NCI-H748 (cell line): Measurements from ENCODE around the gene SERINC2.

Source experiments
- DNase-seq: peaks from one replicate; lab custom pipeline; 2025; ENCODE audit not compliant: unreplicated experiment; lab: John Stamatoyannopoulos, UW

The SERINC2 gene

DNA sequence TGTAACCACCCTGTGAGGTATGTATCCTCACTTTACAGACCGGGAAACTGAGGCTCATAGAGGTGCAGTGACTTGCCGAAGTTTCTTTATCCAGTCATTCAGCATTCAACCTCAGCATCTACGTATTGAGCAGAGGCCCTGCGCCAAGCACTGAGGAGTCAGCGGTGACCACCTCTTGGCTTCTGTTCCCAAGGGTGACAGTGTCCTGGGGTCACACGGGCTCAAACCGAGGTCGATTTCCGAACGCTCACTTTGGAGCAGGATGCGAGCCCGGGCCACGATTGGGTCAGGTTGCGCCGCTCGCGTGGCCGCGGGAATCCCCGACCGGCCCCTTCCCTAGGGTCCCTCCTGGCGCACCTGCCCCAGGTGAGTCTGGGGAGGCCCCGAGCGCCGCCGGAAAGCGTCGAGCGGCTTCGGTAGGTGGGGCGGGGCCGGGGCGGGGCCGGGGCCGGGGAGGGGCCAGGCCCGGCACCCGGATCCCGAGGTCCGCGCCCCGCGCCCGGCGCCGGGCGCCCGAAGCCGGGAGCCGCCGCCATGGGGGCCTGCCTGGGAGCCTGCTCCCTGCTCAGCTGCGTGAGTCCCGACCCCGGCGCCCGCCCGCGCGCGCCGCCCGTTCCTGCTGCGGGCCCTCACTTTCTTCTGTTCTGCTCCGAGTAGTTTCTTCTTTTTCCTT lies at the start of gene SERINC2:
Gene SERINC2 (plus strand): TSS at position 482 of the 673 bp plus-strand sequence. CDS start 53 bp downstream, at position 535.
- DNase-seq = peak; percentile 64

DNA sequence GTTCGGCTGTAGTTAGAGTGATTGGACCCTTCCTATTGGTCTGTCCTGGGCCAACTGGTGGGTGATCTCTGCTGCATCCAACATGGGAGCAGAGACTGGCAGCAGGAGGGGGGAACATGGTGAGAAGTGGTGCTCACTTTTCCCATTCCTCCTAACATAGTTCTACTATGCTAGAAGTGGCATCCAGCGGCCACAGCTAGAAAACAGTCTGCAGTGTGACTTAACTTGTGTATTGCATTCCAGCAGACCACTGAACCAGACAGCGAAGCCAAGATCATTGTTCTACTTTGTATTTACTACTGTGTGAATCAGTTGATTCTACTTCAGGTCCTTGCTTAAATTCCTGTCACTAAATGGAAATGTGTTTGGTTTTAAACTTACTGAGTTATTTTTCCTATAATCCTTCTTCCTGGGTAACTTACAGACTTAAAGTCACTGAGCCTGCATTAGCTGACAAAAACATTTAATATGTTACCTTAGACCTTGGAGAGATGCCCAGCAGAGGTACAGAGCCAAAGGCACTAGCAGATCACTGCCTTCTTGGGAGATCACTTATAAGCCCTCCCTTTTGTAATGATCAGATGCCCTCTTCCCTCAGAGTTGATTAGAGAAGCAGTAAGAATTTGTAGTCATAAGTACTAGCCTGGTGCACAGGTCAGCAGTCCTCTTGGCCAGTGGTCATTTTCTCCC lies 48.3 kb upstream of the SERINC2 start:
- no peak for DNase-seq

DNA sequence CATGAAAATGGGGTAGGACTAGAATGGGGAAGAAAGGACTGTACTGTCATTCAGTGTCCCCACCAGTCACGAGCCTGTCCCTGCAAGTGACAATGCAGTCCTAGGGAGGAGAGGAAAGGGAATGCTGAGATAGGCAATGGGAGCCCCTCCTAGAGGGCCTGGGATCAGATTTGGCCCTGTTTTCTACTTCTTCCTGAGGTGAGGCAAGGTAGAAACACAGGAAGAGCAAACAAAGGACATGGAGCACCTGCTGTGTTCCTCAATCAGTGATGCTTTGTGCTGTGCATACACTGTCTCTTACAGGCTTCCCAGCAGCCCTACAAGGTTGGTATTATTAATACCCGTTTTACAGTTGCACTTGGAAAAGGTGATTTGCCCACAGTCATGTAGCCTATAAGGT lies 46.2 kb upstream of the SERINC2 start:
- peak; percentile 60 for DNase-seq

DNA sequence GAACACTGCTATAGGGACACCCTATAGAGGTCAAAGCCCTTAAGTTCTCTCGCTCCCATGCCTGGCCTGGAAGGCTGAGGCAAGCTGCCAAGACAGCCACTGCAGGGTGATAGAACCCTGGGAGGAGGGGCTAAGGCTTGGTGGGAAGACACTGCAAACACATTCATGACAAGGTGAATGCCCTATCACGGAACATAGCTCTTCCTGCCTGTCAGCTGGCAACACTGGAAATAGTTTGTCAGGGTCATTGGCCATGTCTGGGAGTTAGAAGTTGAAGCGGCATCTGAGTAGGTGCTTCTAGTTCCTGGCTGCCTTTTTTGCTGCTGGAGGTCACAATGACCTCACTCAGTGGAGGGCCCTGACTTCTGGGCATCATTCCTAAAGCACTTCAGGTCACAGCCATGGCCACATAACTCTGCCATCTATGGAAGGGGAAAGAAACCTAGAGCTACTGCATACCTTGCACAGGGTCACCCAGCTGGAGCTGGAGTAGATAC lies 44.4 kb upstream of the SERINC2 start:
- no peak for DNase-seq

DNA sequence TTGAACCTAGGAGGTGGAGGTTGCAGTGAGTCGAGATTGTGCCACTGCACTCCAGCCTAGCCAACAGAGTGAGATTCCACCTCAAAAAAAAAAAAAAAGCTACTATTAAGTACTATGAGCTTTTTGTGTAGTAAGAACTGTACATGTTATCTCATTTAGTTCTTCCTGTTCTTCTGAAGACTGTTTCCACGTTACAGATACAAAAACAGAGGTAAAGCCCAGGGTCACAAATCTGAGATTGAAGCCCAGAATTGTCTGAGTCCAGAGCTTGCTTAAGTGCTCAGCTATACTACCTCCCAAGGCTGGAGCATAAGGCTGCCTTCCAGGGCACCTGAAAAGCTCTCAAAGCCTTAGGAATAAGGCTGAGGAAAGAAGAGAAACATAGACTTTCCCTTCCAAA lies 43.0 kb upstream of the SERINC2 start:
- DNase-seq = no peak

DNA sequence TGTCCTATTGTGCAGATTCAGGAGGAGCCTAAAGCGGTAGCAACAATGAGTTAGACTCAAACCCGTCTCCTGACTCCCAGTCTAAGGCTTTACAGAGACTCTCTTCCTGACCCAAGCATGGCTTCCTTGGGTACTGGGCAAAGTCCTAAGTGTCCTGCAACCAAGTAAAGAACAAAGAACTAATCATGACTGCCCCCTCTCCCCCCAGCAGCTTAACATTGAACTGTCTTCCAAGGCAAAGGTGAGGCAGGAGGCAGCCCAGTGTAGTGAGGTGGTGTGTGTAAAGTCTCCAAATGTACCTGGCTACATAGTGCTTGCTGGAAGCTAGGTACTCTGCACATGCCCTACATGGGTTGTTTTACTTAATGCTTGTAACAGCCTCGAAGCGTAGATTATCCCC lies 42.4 kb upstream of the SERINC2 start:
- DNase-seq = no peak

DNA sequence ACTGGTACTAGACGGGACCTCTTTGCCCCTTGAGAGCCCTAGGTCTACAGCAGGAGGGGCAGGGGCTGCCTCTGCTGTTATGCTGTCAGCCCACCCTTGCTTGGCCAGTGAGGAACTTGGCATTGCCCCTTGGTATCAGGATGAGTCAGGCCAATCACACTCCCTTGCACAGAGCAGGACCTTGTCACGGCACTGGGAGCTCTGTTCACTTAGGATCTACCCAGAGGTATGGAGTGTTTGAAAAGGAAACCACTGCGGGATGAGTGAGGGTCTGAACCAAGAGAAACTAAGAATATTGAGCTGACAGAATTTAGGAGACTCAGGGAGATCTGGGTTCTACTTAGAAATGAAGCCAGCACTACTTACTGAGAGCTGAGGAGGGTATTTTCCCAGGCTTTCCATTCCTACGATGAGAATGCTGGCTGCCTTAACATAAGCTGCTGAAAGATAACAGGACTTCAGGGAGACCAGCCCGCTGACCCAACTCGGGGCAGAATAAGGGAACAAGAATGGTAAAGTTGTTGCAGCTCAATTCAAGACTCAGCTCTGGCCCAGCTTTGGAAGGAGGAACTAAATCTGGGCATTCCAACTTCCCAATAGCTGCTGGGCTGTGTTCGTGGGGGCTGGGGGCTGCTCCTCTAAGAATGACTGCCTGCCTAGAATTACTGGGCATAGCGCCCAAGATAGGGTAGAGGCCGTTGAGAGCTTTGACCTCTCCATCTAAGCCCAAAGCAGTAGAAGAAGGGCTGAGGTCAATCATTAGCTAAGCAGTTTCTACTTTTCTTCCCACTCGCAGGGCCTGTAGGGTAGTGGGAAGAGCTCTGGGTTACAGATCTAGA lies 41.7 kb upstream of the SERINC2 start:
- no peak for DNase-seq

DNA sequence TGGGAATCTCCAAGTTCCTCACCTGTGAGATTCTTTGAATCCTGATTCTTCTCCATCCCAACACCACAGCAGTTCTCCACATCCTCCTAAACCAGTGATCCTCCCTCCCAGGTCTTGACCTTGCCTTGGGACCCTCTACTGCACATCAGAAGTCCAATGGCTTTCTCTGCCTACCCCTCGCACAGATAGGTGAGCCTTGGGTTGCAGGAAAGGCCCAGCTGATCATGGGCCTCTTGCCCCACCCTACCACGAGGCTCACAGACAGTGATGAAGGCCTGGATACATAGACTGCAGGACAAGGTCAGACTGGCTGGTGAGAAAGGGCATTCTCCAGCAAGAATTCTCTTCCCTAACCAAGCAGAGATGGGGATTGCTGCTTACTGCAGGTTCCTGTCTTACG lies 41.0 kb upstream of the SERINC2 start:
- DNase-seq = no peak

DNA sequence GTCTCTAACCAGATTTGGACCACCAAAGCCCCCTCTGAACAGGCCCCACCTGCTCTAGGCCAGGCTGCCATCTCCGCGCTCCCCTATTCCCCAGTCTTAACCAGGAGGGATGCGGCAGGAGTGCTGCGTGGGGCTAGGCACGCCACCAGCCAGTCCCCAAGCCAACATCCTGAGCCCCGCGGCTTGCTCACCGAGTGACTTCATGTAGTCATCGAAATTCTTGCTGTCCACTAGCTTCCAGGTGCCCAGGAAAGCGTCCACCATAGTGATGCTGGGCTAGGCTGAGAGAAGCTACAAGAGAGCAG lies 40.3 kb upstream of the SERINC2 start:
- no peak for DNase-seq

DNA sequence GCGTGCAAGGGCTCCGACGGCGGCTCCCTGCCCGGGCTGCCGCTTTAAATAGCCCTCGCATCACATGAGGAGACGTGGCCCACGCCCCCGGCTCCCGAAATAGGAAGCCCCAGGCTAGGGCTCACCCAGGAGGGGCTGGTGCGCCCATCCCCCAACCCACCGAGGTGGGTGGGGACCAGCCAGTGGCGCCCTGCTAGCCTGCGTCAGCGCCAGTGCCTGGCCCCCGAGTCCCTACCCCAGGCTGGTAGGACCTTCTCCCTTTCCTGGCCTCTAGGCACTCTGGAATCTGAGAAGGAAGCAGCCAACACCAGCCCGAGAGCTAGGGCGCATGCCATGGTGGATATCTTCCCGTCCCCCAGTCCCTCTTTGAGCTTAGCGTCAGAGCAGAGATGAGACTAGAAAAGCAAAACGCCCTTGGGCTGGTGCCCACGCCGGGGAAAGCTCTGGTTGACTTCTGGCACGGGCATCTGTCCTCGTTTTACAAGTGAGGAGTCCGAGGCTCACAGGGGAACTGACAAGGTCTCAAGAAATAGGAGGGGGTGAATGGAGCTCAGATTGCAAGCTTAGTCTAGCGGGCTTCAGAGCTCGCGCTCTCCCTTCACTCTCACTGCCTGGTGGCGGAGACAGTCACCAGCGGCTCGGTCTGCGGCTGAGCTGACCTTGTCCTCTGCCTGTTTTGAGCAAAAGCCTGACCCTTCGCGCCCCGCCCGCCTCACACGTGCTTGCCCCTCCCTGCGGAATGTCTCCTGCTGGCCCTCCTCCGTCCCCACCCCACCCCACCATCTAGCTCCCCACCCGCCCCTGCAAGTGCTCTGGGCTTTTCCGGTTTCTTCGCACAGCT lies 39.7 kb upstream of the SERINC2 start, which contains the start of gene FABP3:
Gene FABP3 (minus strand): TSS at position 21 of the 841 bp plus-strand sequence. CDS start 62 bp downstream, outside the sequence.
- DNase-seq = peak; percentile 46

DNA sequence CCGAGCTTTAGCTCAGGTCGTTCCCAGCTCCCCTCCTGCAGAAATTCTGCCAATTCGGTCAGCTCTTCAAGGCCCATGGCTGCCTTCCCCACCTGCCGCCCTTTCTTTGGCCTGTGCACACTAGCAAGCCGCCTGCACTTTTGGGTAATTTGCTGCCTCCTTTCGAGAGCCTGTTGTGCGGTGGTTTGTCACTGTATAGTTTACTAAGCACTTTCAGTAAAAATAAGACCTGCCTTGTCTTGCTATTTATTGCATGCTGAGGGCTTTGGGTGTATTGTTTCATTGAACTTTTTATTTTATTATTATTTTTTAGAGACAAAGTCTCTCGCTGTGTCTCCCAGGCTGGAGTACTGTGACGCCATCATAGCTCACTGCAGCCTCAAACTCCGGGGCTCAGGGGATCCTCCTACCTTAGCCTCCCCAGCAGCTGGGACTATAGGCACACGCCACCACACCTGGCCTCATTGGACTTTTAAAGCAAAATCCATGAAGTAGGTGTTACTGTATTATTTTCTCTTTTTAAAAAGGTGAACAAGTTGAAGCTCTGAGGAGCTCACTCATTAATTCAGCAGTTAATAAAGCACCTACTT lies 39.0 kb upstream of the SERINC2 start:
- DNase-seq = no peak

DNA sequence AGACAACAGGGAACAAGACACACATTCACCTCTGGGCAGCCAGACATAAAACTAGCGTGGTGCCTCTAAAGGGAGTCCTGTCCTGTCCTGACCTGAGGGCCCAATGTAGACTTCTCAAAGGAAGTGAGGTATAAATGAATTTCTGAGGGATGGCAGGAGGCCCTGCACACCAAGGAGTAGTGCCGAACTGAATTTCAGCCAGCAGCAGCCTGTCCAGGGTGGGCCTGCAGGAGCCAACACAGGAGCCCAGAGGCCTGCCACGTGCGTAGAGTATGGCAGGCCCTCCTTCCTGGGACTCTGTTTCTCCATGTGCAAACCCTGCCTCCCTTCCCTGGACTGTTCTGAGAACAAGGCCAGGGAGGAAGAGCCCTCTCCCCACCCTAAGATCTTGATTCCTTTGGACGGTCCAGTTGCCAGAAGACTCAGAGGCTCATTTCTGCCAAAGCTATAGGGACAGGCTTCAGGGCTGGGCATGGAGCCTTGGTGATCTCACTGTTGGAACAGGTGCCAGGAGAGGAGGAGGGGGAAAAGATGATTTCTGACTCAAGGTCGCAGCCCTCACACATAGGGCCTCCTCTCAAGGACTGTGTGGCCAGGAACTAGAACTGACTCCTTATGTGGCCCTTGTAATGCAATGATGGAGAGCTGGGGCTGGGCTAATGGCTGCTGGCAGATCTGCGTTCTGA lies 38.4 kb upstream of the SERINC2 start:
- DNase-seq = no peak

DNA sequence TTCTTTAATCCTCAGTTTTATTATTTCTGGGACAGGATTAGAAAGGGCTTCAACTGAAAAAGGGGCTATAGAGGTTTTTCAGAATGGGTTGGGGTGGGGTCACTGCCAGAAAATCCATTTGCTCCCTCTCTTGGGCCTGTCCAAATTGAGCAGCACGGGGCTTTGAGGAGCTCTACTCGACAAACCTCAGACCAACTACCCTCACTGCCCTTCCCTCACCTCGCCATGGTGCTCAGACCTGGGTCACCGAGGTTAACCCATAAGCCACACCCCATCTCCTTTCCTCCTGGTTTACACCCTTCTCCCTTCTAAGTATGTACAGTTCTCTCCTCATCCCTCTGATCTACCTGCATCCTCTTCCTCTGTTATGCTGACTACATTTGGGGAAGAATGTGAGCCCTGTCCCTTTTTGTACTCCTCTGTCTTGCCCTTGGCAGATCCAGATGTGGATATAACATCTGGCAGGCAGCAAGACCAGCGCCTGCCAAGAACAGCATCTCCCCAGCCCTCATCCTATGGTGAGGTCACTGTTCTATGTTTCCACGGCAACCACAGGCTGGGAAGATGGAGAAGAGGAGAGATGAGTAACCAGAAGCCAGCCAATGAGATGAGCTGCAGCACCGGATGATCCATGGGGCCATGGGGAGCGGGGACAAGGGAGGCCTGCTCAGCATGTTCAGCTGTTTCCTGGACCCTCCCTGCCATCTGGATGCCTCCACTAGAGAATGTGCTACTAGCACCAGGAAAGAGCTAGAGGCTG lies 36.5 kb upstream of the SERINC2 start:
- peak; percentile 61 for DNase-seq

DNA sequence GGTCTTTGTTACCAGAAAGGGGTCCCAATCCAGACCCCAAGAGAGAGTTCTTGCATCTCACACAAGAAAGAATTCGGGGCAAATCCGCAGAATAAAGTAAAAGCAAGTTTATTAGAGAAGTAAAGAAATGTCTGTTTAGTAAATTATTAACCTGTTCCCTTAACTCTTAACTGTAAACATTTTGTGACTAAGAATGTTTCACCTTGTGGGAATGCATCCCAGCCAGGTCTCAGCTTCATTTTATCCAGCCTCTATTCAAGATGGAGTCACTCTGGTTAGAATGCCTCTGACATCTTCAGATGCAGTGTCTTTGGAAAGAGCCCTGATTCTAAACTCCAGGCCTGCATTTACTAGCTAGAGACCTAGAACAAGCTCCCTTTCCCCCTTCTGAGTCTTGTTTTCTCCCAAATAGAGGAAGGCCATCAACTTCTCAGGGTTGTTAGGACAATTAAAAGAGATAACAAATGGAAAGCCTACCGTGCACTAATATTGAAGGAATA lies 35.6 kb upstream of the SERINC2 start:
- DNase-seq = no peak

DNA sequence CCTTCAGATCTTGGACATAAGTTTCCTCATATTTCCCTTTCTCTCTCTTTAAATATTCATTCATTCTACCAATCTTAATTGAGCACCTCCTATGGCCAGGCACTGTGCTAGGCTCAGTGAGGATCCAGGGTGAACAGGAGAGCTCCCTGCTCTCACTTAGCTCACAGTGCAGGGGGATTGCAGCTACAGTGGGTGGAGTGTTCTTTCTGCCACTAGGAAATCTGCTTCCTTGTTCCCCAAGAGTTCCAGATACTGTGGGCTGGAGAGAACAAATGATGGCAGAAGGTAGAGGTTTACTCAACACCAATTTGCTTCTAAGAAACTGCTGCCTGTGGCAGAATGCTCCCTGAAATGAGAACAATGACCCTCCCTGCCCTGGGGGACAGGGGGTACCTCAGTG lies 35.0 kb upstream of the SERINC2 start:
- DNase-seq = no peak

DNA sequence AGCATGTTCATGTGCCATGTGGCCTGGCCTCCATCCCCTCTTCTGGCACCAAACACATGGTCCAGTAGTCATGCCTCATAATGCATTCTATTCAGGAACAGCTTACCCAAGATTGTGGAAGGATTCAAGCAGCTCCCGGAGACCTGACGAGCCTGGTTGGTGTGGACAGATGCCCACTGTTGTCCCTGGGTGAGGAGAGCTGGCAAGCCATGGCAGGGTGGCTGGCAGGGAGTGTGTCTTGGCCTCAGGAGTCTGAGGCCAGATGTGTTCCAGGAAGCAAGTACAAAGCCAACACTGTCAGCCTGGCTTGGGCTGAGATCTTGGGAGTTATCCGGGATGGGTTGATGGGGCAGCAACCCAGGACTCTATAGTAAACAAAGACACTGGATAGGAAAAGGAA lies 32.8 kb upstream of the SERINC2 start:
- no peak for DNase-seq

DNA sequence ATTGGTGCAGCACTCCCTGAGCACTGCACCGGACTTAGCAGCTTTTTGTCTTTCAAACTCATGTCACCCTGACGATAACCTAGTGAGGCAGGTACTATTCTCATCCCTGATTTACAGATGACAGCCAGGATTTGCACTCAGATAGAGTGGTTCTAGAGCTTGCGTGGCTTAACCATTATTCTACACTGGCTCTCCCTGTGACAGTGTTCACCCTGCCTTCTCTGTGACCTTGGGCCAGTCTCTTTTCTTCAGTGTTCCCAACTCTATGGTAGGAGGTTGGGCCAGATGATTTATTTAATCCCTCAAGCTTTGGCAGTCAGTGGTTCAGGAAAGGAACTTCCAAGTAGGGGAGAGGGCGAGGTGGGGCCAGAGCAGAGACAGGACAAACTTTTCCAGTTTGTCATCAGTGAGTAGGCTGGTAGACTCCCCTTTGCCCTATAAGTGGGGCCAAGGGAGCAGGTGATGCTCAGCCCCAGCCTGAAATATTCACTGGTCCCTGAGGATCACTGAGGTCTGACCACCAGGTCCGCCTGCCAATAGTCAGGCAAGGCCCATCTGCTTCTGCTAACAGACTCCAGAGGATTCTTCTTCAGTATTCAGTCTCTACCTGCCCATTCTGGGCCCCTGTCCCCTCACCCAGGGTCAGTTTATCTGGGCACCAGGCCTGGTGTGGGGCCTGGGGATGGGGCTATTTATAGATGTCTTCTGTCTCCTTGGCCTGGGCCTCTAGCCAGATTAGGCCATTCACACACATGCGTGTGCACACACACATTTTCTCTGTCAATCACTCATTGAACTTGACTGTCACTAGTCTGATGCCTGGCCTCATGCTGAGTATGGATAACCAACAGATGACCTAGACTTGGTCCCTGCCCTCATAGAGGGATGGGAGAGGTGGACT lies 31.4 kb upstream of the SERINC2 start:
- DNase-seq = no peak

DNA sequence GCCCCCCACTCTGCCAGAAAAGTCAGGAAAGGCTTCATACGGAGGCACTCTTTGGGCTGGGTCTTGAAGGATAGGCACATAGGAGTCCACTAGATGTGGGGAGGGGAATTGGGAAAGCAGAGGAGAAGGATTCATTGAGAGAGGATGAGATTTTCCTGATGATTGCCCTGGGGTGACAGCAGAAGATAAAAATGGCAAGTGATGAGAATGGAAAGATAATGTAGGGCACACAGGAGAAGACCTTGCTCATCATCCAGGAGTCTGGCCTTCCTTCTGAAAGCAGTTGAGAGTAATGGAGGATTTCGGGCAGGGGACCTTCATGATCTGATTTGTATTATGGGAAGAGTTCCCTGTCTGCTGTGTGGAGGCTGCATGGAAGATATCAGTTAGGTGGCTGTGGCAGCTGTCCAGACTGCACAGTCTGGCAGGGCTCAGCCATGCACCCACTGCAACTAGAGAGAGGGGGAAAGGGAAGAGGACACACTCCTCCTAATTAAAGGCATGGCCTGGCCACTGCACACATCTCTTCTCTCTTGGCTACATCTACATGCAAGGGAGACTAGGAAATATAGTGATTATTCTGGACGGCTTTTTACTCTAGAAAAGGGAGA lies 30.5 kb upstream of the SERINC2 start:
- DNase-seq = no peak
